GM23248 (cell line): ENCODE results near the gene VWA8. TPM values are rescaled to one million over a fixed set of nuclear protein-coding genes. Genes with fewer than 3 reads are reported as not detected.

Experiments used
- DNase-seq: peaks from one replicate; pipeline ENCODE4 v3.0.0-alpha.2; 2015
- H2AFZ ChIP-seq: fragments of 200-600 bp; sonication (generic); 2 replicates; pipeline ENCODE4 v1.6.1; 2016; ENCODE audit warnings: antibody characterized with exemption
- H3F3A ChIP-seq: fragments of 200-600 bp; sonication (generic); 2 replicates; pipeline ENCODE4 v1.6.1; 2016; ENCODE audit warnings: mild to moderate bottlenecking, antibody characterized with exemption, mixed run types; ENCODE audit not compliant: insufficient read depth
- H3K27ac ChIP-seq: fragments of 200-600 bp; sonication (generic); 2 replicates; pipeline ENCODE4 v1.5.1; 2016; ENCODE audit warnings: mild to moderate bottlenecking
- H3K27me3 ChIP-seq: fragments of 200-600 bp; sonication (generic); replicated peaks from 2 replicates; pipeline ENCODE4 v1.6.1; 2016; ENCODE audit warnings: mild to moderate bottlenecking; ENCODE audit not compliant: insufficient read depth
- H3K36me3 ChIP-seq: fragments of 200-600 bp; sonication (generic); 2 replicates; pipeline ENCODE4 v1.6.1; 2016; ENCODE audit warnings: low read depth, mild to moderate bottlenecking
- H3K4me1 ChIP-seq: fragments of 200-600 bp; sonication (generic); 2 replicates; pipeline ENCODE4 v1.6.1; 2016; ENCODE audit warnings: mild to moderate bottlenecking; ENCODE audit not compliant: insufficient read depth
- H3K4me2 ChIP-seq: fragments of 200-600 bp; sonication (generic); one replicate; pipeline ENCODE4 v1.6.1; 2016; ENCODE audit warnings: mild to moderate bottlenecking; ENCODE audit not compliant: unreplicated experiment
- H3K4me3 ChIP-seq: fragments of 200-600 bp; sonication (generic); 2 replicates; pipeline ENCODE4 v1.5.1; 2016; ENCODE audit warnings: mild to moderate bottlenecking
- H3K79me2 ChIP-seq: fragments of 200-600 bp; sonication (generic); 2 replicates; pipeline ENCODE4 v1.6.1; 2016; ENCODE audit warnings: mild to moderate bottlenecking; ENCODE audit not compliant: insufficient read depth
- H3K9ac ChIP-seq: fragments of 200-600 bp; sonication (generic); 2 replicates; pipeline ENCODE4 v1.6.1; 2016; ENCODE audit warnings: mild to moderate bottlenecking
- H3K9me2 ChIP-seq: fragments of 200-600 bp; sonication (generic); 2 replicates; pipeline ENCODE4 v1.6.1; 2016; ENCODE audit warnings: mixed run types, mild to moderate bottlenecking, moderate library complexity; ENCODE audit not compliant: insufficient read depth
- H3K9me3 ChIP-seq: fragments of 200-600 bp; sonication (generic); one replicate; pipeline ENCODE4 v1.6.1; 2017; ENCODE audit warnings: low read depth
- H4K20me1 ChIP-seq: fragments of 200-600 bp; sonication (generic); 2 replicates; pipeline ENCODE4 v1.6.0; 2016; ENCODE audit not compliant: insufficient read depth
- EZH2 ChIP-seq: fragments of 200-600 bp; sonication (generic); IDR thresholded peaks from 2 replicates; pipeline ENCODE4 v1.6.1; 2018; ENCODE audit warnings: antibody characterized with exemption, mild to moderate bottlenecking; ENCODE audit not compliant: insufficient read depth, poor library complexity, severe bottlenecking
- EZH2phosphoT487 ChIP-seq: fragments of 200-600 bp; sonication (generic); IDR thresholded peaks from 2 replicates; pipeline ENCODE4 v1.6.1; 2018; ENCODE audit warnings: antibody characterized with exemption, moderate library complexity, mild to moderate bottlenecking, low read depth; ENCODE audit not compliant: insufficient read depth
- WGBS, 2 experiments: methylation state at CpG; one replicate each; pipeline ENCODE4 v1.1.6; 2015 to 2017; ENCODE audit warnings: low lambda C conversion rate in 2 of 2, low coverage in 1 of 2; ENCODE audit errors: missing lambda C conversion rate in 2 of 2; 5-methylcytosine and 5-hydroxymethylcytosine counted together
- in situ Hi-C: fragments of 300-500 bp; cut with MboI; formaldehyde crosslinking; loops from 2 replicates; pipeline ENCODE4 v1.15.0; 2020
- polyA plus RNA-seq: library from polyadenylated mRNA; unstranded; fragments of >200 nt; fragmentation: Nextera tagmentation; extraction: Ambion mirVana; gene quantifications from 2 replicates; pipeline ENCODE4 v1.2.1, GENCODE V29; 2016
- total RNA-seq: library from RNA; depleted of rRNA; stranded (reverse); fragments of >200 nt; shearing (Covaris generic); gene quantifications from 2 replicates; pipeline ENCODE4 v1.2.3, GENCODE V29; 2014

The VWA8 gene
- total and polyA plus RNA-seq, 2 experiments from 2014 or later, result 3.9 to 10.1 TPM

DNA sequence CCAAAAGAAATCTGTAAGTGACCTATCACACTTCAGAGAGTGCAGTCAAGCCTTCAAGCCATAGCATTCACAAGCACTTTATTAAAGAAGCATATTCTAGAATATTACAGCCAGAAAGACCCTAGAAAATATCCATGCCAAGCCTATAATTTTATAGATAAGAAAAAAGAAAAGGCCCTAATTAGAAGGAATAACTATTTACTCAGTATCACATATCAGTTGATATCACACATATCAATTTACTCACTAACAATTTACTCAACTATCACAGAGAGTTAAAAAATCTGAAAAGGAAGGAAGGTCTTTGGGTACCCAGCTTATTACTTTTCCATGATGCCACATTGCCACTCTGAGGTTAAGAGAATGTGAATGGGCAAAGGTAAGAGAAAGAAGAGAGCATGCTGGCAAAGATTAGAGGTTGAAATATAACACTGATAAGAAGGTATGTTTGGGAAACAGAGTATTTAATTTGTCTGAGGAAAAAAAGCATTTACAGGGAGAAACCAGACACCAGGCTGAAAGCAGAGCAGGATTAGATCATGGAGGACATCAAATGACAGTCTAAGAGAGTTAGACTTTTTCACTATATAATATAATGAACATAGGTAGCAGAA lies 186.2 kb downstream of the VWA8 start:
- DNase-seq, result no peak
- Histone ChIP-seq H3K79me2 (no peaks in the 10 kb centered on the region), H3K9ac (no peak overlapping the region), H3K4me1 (no peaks in the 10 kb centered on the region), H3K27ac (no peak overlapping the region), H4K20me1 (no peaks in the 10 kb centered on the region), H3K9me2 (no peaks in the 10 kb centered on the region), H3K4me3 (no peak overlapping the region), H3F3A (no peaks in the 10 kb centered on the region; the same call in 1 of the 2 replicates), H3K36me3 (no peaks in the 10 kb centered on the region), H2AFZ (no peak overlapping the region), H3K4me2 (no peak overlapping the region), H3K27me3 (no peaks in the 10 kb centered on the region), H3K9me3 (no peaks in the 10 kb centered on the region)
- in situ Hi-C loops, result no loop called here
- no peak for TF ChIP-seq EZH2phosphoT487
- no peak for TF ChIP-seq EZH2

DNA sequence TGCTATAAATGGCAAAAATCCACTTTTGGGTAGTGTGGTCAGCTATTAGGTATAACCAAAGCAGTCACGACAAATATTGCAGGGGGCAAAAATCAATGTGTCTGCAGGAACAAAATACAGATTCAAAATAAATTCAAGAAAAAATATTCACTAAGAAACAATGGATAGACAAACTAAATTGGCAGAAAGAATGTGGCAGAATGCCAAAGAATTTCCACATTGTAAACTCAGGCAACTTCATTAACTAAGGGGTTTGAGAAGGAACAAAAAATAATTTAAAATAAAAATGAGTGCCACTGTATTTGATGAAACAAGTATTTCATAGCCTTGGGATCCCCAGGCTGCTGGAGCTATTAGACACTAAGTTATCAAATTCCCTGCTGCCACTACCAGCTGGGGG lies 193.1 kb downstream of the VWA8 start:
- Histone ChIP-seq H3F3A (no peaks in the 10 kb centered on the region), H3K4me1 (no peaks in the 10 kb centered on the region), H4K20me1 (no peaks in the 10 kb centered on the region), H3K9me2 (no peaks in the 10 kb centered on the region), H3K79me2 (no peaks in the 10 kb centered on the region), H3K4me3 (no peak overlapping the region), H3K9ac (no peak overlapping the region), H2AFZ (no peak overlapping the region), H3K4me2 (no peak overlapping the region), H3K9me3 (no peaks in the 10 kb centered on the region), H3K27me3 (no peaks in the 10 kb centered on the region), H3K36me3 (no peaks in the 10 kb centered on the region), H3K27ac (no peak overlapping the region)
- 97 to 98% methylated on average over 1 of the region's 1 CpG for WGBS, 2 experiments
- DNase-seq, result peak; percentile 12
- TF ChIP-seq EZH2phosphoT487 (no peak), EZH2 (no peak)
- in situ Hi-C loops, result no loop called here

- Histone ChIP-seq H3K4me1 (no peaks in the 10 kb centered on the region), H3K4me2 (no peak overlapping the region), H3K9me2 (no peaks in the 10 kb centered on the region), H2AFZ (no peak overlapping the region), H3K36me3 (no peaks in the 10 kb centered on the region), H3K27ac (no peak overlapping the region), H3K27me3 (no peaks in the 10 kb centered on the region), H3K9me3 (no peaks in the 10 kb centered on the region), H3F3A (no peaks in the 10 kb centered on the region), H3K9ac (no peak overlapping the region), H3K79me2 (no peaks in the 10 kb centered on the region), H4K20me1 (no peaks in the 10 kb centered on the region), H3K4me3 (no peak overlapping the region)
- 55 to 57% methylated on average over 1 of the region's 1 CpG for WGBS, 2 experiments
- TF ChIP-seq EZH2phosphoT487, result no peak
- no peak for TF ChIP-seq EZH2
- DNase-seq, result no peak
- in situ Hi-C loops, result no loop called here
These were observed 194.5 kb downstream of the VWA8 start for GRCh38 chr13:41766439-41766838.

DNA sequence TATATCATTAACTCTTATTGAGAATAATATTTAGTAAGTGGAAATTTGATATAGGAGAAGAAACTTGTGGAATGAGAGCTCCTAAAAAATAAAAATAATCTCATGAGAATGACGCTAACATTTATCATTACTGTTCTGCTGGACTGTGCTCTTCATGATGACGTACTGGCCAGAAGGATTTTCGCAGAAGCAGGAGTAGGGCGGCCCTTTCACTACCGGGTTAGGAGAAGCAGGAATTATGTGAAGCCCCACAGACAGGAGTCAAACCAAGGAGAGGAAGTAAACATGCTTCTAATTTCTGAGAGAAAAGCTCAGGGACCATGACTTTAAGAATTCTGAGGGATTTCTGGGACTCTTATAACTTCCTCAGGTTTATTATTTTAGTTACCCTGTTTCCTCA lies 195.1 kb downstream of the VWA8 start:
- Histone ChIP-seq H3K4me2 (no peak overlapping the region), H3K9me3 (no peaks in the 10 kb centered on the region), H2AFZ (no peak overlapping the region), H3K4me3 (no peak overlapping the region), H3F3A (no peaks in the 10 kb centered on the region), H4K20me1 (no peaks in the 10 kb centered on the region), H3K79me2 (no peaks in the 10 kb centered on the region), H3K9ac (no peak overlapping the region), H3K27ac (no peak overlapping the region), H3K27me3 (no peaks in the 10 kb centered on the region), H3K9me2 (no peaks in the 10 kb centered on the region), H3K4me1 (no peaks in the 10 kb centered on the region), H3K36me3 (no peaks in the 10 kb centered on the region)
- in situ Hi-C loops, result no loop called here
- TF ChIP-seq EZH2phosphoT487, result no peak
- TF ChIP-seq EZH2, result no peak
- no peak for DNase-seq
- WGBS, 2 experiments, result 89 to 92% methylated on average over 5 of the region's 5 CpGs

DNA sequence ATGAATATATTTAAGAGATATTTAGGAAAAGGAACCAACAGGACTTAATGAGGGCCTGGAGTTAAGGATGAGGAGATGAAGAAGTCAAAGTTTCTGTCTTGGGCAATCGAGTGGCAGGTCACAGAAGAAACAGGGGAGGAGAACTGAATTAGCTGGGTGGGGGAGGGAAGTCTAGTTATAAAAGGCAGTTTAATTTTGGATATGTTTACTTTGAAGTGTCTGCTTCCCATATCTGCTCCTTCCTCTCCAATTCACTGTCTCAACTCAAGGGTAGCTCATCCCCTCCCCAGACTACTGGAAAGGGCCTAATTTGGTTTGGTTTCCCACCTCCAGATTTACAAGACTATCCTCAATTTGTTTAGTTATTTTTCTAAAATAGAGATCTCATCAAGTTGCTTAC lies 195.9 kb downstream of the VWA8 start:
- Histone ChIP-seq H3F3A (no peaks in the 10 kb centered on the region), H3K4me3 (no peak overlapping the region), H3K9me3 (no peaks in the 10 kb centered on the region), H3K27me3 (no peaks in the 10 kb centered on the region), H3K36me3 (no peaks in the 10 kb centered on the region), H2AFZ (no peak overlapping the region), H3K27ac (no peak overlapping the region), H3K4me2 (no peak overlapping the region), H3K9ac (no peak overlapping the region), H3K79me2 (no peaks in the 10 kb centered on the region), H3K9me2 (no peaks in the 10 kb centered on the region), H3K4me1 (no peaks in the 10 kb centered on the region), H4K20me1 (no peaks in the 10 kb centered on the region)
- TF ChIP-seq EZH2 (no peak), EZH2phosphoT487 (no peak)
- WGBS, 2 experiments, result 94 to 100% methylated on average over 1 of the region's 1 CpG
- DNase-seq, result no peak
- in situ Hi-C loops, result no loop called here
